Measurements from ENCODE around the gene NOL4L.

Gene NOL4L

DNA sequence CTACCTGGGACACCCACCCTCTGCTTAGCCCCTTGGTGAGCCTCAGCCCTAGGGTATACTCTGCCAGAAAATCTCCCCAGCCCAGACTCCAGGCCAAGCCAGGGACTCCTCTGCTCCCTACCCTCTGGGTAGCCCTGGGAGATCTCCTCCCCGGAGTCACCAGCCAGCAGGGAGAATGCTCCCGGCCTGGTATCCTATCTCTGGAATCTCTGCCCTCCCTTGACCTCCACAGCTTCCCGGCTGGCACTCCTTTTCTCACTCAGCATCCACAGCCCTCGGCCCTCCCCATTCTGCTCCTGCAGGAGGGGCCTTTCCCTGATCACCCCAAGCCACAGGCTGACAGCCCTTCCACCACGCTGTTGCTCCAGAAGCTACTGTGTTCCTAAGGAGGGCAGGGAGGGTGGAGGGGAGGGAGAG is 22.6 kb downstream of the NOL4L start:
- Histone ChIP-seq H3K9me3 (ENCODE audit: low read length) (no peaks in the 10 kb centered on the region), H3K27me3 (ENCODE audit: control insufficient read depth in 1 of 2, insufficient read depth in 2 of 2, low read length in 2 of 2) (no peaks in the 10 kb centered on the region), H3K4me3 (ENCODE audit: low read depth in 1 of 2, low read length in 2 of 2) (no peak overlapping the region), H3K9ac (ENCODE audit: low read length) (no peak overlapping the region), H3K27ac (ENCODE audit: low read depth, low read length) (no peak overlapping the region), H3K36me3 (ENCODE audit: insufficient read depth, low read length) (no peaks in the 10 kb centered on the region), H3K4me1 (ENCODE audit: insufficient read depth, low read length) (no peaks in the 10 kb centered on the region)

DNA sequence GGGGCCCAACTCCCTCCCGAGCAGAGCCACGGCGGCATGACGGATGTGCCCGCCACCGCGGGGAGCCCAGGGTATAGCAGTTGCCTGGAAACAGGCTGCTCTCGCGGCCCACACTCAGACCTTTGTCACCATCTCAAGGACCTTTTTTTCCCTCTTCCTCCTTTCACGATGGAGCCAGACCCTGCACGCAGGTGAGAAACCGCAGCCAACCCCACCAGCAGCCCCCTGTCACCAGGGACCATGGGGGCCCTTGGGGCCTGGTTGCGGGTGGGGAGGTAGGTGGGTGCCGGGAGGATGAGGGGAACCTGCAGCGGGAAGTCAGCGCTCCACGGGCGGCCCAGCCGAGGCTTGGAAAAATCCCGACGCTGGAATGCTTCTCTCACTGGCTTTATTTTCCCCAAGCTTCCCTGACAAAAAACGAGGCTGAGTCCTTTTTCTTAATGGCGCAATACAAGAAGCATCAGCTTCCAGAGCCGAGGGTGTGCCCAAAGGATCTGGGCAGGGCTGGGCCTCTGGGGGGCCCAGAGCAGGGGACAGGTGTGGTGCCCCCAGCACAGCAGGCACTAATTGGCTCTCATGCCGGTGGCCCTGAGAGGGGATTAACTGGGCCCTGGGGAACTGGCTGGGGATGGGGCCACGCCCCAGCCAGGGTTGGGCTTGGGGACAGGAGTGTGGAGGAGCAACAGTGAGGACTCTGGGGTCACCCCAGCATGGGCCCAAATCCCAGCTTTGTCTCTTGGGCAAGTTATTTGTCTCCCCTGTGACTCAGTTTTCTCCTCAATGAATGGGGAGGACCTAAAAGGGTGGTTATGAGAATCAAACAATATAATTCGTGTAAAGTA is 23.9 kb downstream of the NOL4L start:
- H3K9ac ChIP-seq (ENCODE audit: low read length), result no peak overlapping the region

DNA sequence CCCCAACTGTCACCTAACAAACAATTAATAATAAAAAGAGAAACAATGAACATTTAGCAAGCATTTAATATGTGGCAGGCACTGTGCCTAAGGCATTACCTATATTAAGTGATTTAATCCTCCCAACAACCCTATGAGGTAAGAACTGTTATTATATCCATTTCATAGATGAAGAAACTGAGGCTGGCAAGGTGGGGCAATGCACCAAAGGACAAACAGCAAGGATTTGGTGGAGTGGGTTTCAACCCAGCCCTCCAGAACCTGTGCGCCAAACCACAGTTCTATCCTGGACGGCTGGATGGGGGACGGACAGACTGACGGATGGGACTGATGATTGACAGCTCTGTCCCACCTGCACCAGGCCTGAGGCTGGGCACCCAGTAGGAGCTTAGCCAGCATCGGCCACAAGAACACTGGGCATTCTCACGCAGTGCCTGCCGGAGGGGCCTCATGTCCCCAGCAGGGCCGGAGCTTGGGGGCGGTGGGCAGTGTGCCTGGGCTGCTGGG is 24.6 kb downstream of the NOL4L start:
- H3K9me3 ChIP-seq (ENCODE audit: low read length), result no peaks in the 10 kb centered on the region
- no peak overlapping the region for H3K27ac ChIP-seq (ENCODE audit: low read depth, low read length)
- H3K4me3 ChIP-seq (ENCODE audit: low read depth in 1 of 2, low read length in 2 of 2), result no peak overlapping the region
- H3K27me3 ChIP-seq (ENCODE audit: control insufficient read depth in 1 of 2, insufficient read depth in 2 of 2, low read length in 2 of 2), result no peaks in the 10 kb centered on the region
- H3K4me1 ChIP-seq (ENCODE audit: insufficient read depth, low read length), result no peaks in the 10 kb centered on the region
- no peak overlapping the region for H3K9ac ChIP-seq (ENCODE audit: low read length)
- no peaks in the 10 kb centered on the region for H3K36me3 ChIP-seq (ENCODE audit: insufficient read depth, low read length)

More for the DNA sequence above, 23.9 kb downstream of the NOL4L start:
- Histone ChIP-seq H3K27me3 (ENCODE audit: control insufficient read depth in 1 of 2, insufficient read depth in 2 of 2, low read length in 2 of 2) (no peaks in the 10 kb centered on the region), H3K4me1 (ENCODE audit: insufficient read depth, low read length) (no peaks in the 10 kb centered on the region), H3K36me3 (ENCODE audit: insufficient read depth, low read length) (no peaks in the 10 kb centered on the region), H3K27ac (ENCODE audit: low read depth, low read length) (no peak overlapping the region), H3K4me3 (ENCODE audit: low read depth in 1 of 2, low read length in 2 of 2) (no peak overlapping the region), H3K9me3 (ENCODE audit: low read length) (no peaks in the 10 kb centered on the region)

DNA sequence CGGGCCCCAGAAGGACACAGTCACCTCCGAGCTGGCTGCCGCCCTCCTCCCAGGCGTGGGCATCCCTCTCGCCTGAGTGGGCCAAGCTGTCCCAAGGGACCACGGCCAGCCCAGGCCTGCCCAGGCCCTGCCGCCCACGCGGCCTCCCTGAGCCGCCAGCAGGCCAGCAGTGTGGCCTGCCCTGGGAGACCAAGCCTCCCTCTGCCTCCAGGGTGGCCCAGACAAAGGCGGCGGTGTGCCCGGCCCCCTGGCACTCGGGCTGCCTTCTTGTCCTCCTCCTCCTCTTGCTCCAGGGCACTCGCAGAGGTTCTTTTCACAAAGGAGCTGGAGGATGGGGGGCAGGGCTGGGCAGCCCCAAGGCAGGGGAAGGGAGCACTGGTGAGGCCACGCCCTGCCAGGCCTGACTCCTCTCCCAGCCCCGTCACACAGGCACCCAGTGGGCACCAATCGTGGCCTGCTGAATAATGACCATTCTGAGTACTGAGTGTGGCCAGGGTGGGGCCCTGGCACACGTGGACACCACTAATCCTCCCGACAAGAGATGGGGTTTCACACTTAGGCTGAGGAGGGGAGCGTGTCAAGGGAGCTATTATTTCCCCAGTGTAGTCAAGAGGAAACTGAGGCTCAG is 25.3 kb downstream of the NOL4L start:
- no peaks in the 10 kb centered on the region for H3K4me1 ChIP-seq (ENCODE audit: insufficient read depth, low read length)
- H3K4me3 ChIP-seq (ENCODE audit: low read depth in 1 of 2, low read length in 2 of 2), result no peak overlapping the region
- H3K27me3 ChIP-seq (ENCODE audit: control insufficient read depth in 1 of 2, insufficient read depth in 2 of 2, low read length in 2 of 2), result no peaks in the 10 kb centered on the region
- H3K27ac ChIP-seq (ENCODE audit: low read depth, low read length), result no peak overlapping the region
- H3K9ac ChIP-seq (ENCODE audit: low read length), result no peak overlapping the region
- no peaks in the 10 kb centered on the region for H3K9me3 ChIP-seq (ENCODE audit: low read length)
- no peaks in the 10 kb centered on the region for H3K36me3 ChIP-seq (ENCODE audit: insufficient read depth, low read length)

DNA sequence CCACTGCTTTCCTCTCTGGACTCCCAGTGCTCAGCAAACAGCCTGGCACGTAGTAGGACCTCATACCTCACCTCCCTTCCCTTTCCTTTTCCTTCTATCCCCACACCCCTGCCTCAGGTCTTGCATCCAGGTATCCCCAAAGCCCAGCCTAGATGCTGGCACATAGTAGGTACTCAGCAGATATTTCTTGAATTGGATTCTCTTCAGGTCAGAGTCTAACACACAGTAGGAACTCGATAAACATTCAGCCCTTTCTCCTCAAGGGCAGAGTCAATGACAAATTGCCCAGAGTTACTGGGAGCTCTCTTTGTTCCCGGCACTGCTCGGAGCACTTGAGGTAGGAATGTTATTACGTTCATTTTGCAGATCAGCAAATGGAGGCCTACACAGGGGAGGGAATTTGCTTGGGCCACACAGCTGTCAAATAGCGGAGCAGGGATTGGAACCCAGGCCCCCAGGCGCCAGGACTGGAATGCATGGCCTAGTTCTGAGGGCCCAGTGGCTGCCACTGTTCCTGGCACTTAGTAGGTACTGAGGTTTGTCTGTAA is 25.9 kb downstream of the NOL4L start:
- Histone ChIP-seq H3K27ac (ENCODE audit: low read depth, low read length) (no peak overlapping the region), H3K36me3 (ENCODE audit: insufficient read depth, low read length) (no peaks in the 10 kb centered on the region), H3K4me3 (ENCODE audit: low read depth in 1 of 2, low read length in 2 of 2) (no peak overlapping the region), H3K27me3 (ENCODE audit: control insufficient read depth in 1 of 2, insufficient read depth in 2 of 2, low read length in 2 of 2) (no peaks in the 10 kb centered on the region), H3K4me1 (ENCODE audit: insufficient read depth, low read length) (no peaks in the 10 kb centered on the region), H3K9me3 (ENCODE audit: low read length) (no peaks in the 10 kb centered on the region), H3K9ac (ENCODE audit: low read length) (no peak overlapping the region)

DNA sequence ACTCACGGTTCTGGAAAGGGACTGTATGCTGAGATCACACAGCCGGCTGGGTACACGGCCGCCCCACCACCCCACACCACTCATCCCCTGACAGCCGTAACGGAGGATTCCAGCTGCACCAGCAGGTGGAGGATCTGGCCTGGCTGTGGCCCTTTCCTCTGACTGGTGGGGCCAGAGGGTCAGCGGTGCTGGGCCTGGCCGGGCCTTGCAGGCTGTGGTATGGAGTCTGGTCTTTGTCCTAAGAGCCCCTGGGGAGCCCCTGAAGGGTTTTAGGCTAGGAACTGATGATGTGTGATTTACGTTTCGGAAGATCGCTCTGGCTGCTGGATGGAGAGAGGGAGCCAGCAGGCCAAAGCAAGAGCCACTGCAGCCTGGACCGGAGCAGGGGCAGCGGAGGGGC is 26.6 kb downstream of the NOL4L start:
- Histone ChIP-seq H3K4me3 (ENCODE audit: low read depth in 1 of 2, low read length in 2 of 2) (no peak overlapping the region), H3K9me3 (ENCODE audit: low read length) (no peaks in the 10 kb centered on the region), H3K36me3 (ENCODE audit: insufficient read depth, low read length) (no peaks in the 10 kb centered on the region), H3K9ac (ENCODE audit: low read length) (no peak overlapping the region), H3K4me1 (ENCODE audit: insufficient read depth, low read length) (no peaks in the 10 kb centered on the region), H3K27me3 (ENCODE audit: control insufficient read depth in 1 of 2, insufficient read depth in 2 of 2, low read length in 2 of 2) (no peaks in the 10 kb centered on the region), H3K27ac (ENCODE audit: low read depth, low read length) (no peak overlapping the region)

DNA sequence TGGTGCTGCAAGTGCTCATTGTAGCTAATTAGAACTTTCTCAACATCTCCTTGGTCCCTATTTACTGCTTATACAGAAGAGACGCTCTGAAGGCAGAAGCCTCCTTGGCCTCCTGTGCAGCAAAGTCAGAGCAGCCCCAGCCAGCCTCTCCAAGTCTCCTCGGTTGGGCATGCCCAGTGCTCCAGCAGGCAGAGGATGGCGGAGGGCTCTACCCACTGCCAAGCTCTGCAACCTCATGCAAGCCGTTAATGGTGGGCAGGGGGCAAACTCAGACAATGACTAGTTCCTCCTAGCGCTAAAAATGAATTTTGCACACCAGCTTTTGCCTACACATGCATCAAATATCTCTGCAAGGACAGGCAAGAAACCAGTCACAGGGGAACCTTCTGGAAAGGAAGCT is 27.8 kb downstream of the NOL4L start:
- H3K9me3 ChIP-seq (ENCODE audit: low read length), result no peaks in the 10 kb centered on the region
- no peaks in the 10 kb centered on the region for H3K27me3 ChIP-seq (ENCODE audit: control insufficient read depth in 1 of 2, insufficient read depth in 2 of 2, low read length in 2 of 2)
- H3K27ac ChIP-seq (ENCODE audit: low read depth, low read length), result no peak overlapping the region
- no peaks in the 10 kb centered on the region for H3K36me3 ChIP-seq (ENCODE audit: insufficient read depth, low read length)
- H3K4me3 ChIP-seq (ENCODE audit: low read depth in 1 of 2, low read length in 2 of 2), result no peak overlapping the region
- H3K9ac ChIP-seq (ENCODE audit: low read length), result no peak overlapping the region
- no peaks in the 10 kb centered on the region for H3K4me1 ChIP-seq (ENCODE audit: insufficient read depth, low read length)

DNA sequence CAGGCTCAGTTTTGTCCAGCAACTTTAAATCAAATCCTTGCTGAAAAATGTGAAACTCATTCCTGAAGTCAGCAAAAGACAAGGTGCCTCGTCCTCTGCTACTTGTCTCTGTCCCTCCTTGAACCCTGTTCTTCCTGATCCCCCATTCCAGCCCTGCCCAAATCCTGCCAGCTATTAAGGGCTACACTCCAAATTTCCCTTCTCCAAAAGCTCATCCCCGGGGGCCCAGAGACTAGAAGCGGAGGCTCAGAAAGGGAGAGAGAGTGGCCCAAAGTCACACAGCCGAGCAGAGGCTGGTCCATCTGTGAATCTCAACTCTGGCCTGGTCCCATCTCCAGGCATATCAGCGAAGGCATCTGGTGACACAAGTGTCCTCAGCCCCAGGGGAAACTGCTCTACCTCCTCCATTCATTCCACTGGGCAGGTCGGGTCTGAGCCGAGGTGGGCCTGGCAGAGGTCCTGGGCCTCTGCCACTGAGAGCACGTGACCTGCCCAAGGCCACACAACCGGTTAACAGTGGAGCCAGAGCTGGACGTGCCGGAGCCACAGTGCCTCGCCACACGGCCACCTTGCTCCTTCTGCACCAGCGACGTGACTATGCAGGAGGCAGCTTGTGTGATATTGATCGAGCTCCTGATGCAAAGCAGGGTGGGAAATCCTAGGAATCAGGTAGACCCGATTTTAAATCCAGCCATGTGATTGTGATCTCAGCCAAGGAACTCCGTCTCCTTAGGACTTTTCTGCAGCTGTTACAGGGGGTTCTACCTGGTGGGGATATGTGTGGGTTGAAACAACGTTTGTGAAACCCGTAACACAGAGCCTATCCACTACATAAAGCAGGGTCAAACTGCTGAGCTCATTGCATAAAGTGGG is 28.6 kb downstream of the NOL4L start:
- no peak overlapping the region for H3K27ac ChIP-seq (ENCODE audit: low read depth, low read length)
- H3K36me3 ChIP-seq (ENCODE audit: insufficient read depth, low read length), result no peaks in the 10 kb centered on the region
- H3K27me3 ChIP-seq (ENCODE audit: control insufficient read depth in 1 of 2, insufficient read depth in 2 of 2, low read length in 2 of 2), result no peaks in the 10 kb centered on the region
- H3K9me3 ChIP-seq (ENCODE audit: low read length), result no peaks in the 10 kb centered on the region
- H3K4me1 ChIP-seq (ENCODE audit: insufficient read depth, low read length), result no peaks in the 10 kb centered on the region
- H3K9ac ChIP-seq (ENCODE audit: low read length), result no peak overlapping the region
- H3K4me3 ChIP-seq (ENCODE audit: low read depth in 1 of 2, low read length in 2 of 2), result no peak overlapping the region

DNA sequence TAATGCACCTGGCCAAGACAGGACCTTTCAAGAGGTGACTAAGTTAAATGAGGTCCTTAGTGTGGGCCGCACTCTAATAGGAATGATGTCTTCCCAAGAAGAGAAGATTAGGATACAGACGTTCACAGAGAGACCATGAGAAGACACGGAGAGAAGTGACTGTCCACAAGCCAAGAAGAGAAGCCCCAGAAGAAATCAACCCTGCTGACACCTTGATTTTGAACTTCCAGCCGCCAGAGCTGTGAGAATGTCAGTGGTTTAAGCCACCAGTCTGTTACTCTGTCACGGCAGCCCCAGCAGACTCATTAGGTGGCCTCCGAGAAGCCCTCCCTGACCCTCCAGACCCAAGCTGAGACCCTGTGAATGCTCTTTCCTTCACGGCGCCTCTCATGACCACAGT is 29.5 kb downstream of the NOL4L start:
- Histone ChIP-seq H3K36me3 (ENCODE audit: insufficient read depth, low read length) (no peaks in the 10 kb centered on the region), H3K9ac (ENCODE audit: low read length) (no peak overlapping the region), H3K9me3 (ENCODE audit: low read length) (no peaks in the 10 kb centered on the region), H3K27me3 (ENCODE audit: control insufficient read depth in 1 of 2, insufficient read depth in 2 of 2, low read length in 2 of 2) (no peaks in the 10 kb centered on the region), H3K4me3 (ENCODE audit: low read depth in 1 of 2, low read length in 2 of 2) (no peak overlapping the region), H3K27ac (ENCODE audit: low read depth, low read length) (no peak overlapping the region), H3K4me1 (ENCODE audit: insufficient read depth, low read length) (no peaks in the 10 kb centered on the region)

DNA sequence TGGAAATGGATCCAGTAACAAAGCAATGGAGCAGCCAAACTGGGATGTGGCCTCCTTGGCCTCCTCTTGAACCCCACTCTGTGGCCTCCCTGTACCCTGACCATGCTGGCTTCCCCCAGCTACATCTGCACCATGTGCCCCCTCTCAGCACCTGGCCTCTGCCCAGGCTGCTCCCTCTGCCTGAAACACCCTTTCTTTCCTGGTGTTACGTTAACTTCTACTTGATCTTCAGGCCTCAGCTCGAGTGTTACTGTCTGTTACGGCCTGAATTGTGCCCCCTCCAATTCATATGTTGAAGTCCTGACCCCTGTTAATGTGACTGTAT is 30.2 kb downstream of the NOL4L start:
- Histone ChIP-seq H3K27ac (ENCODE audit: low read depth, low read length) (no peak overlapping the region), H3K9me3 (ENCODE audit: low read length) (no peaks in the 10 kb centered on the region), H3K4me3 (ENCODE audit: low read depth in 1 of 2, low read length in 2 of 2) (no peak overlapping the region), H3K36me3 (ENCODE audit: insufficient read depth, low read length) (no peaks in the 10 kb centered on the region), H3K4me1 (ENCODE audit: insufficient read depth, low read length) (no peaks in the 10 kb centered on the region), H3K9ac (ENCODE audit: low read length) (no peak overlapping the region), H3K27me3 (ENCODE audit: control insufficient read depth in 1 of 2, insufficient read depth in 2 of 2, low read length in 2 of 2) (no peaks in the 10 kb centered on the region)

DNA sequence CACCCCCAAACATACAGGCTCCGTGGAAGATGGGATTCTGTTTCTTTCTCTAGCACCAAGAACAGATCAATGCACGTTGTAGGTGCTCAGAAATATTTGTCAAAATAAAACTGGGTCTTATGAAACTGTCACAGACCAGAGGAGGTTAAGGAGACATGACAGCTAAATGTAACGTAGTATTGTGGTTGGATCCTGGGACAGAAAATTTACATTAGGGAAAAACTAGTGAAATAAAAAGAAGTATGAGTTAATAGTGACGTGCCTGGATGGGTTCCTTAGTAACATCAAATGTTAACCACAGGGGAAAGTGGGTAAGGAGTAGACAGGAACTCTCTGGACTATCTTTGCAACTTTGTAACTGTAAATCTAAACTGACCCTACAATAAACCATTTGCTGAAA is 31.5 kb downstream of the NOL4L start:
- Histone ChIP-seq H3K27ac (ENCODE audit: low read depth, low read length) (no peak overlapping the region), H3K9ac (ENCODE audit: low read length) (no peak overlapping the region), H3K9me3 (ENCODE audit: low read length) (no peaks in the 10 kb centered on the region), H3K36me3 (ENCODE audit: insufficient read depth, low read length) (no peaks in the 10 kb centered on the region), H3K4me3 (ENCODE audit: low read depth in 1 of 2, low read length in 2 of 2) (no peak overlapping the region), H3K4me1 (ENCODE audit: insufficient read depth, low read length) (no peaks in the 10 kb centered on the region), H3K27me3 (ENCODE audit: control insufficient read depth in 1 of 2, insufficient read depth in 2 of 2, low read length in 2 of 2) (no peaks in the 10 kb centered on the region)
